ENCODE results near the gene CAMK1.

DNA sequence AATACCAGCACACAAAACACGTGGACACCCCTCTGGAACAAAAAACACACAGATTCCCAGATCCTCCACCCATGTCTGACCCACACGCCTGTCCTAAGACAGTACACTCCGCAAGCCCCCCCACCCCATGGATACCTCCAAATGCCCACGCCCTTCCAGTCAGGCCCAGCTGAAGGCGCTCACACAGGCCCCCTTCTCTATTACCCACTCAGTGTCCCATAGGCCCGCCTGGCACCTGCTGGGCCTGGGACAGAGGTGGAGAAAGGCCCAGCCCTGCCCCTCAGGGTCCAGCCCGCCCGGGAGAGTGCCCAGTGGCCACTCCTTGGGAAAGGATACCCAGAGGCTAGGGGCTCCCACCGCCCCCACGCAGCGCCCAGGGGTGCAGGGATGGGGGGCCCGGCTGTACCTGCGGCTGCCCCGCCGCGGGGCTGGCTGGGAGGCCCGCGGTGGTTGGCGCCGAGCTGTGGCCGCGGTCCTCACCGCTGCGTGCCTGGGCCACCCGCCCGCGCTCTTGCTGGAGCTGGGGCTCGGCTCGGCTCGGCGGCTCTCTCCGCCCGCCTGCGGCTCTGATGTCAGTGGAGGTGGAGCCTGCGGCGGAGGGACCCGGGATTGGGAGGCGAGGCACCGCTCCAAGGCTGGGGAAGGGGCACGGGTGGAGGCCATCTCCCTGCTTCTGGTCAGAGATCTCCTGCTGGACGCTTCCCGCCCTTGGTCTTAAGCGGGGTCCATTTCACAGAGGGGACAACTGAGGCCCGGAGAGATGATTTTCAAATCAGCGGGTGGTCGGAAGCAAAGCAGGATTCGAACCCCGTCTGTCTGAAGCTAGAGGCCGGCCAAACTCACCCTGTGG is at the start of gene CAMK1:
- TF ChIP-seq POLR2AphosphoS5 (IDR thresholded peaks at IDR 0.05; ENCODE audit: low read depth, low read length): no peak
- TF ChIP-seq TAF1 (IDR thresholded peaks at IDR 0.05; ENCODE audit: borderline replicate concordance, low read depth, low read length): no peak
- TF ChIP-seq POLR2A (IDR thresholded peaks at IDR 0.05; ENCODE audit: low read depth, low read length): no peak

Data from GM12892 (cell line).